Transverse colon (tissue), 4 donors: ENCODE results near the gene TGFB2.

Experiments
- EP300 ChIP-seq: sonication (generic); formaldehyde crosslinking; IDR thresholded peaks from one replicate; pipeline ENCODE4 v1.6.1; 2017; ENCODE audit warnings: antibody characterized with exemption, low read depth
- POLR2A ChIP-seq: fragments of 450-650 bp; IDR thresholded peaks from one replicate; pipeline ENCODE4 v1.6.1; 2016; ENCODE audit warnings: antibody characterized with exemption, mild to moderate bottlenecking, moderate library complexity
- POLR2AphosphoS5 ChIP-seq, 3 donors: sonication (generic); formaldehyde crosslinking; IDR thresholded peaks; one replicate each; pipeline ENCODE4 v1.6.1; 2016; ENCODE audit warnings: antibody characterized with exemption in 3 of 3
- TF ChIP-seq, protein P1 (sequence below), 5 experiments: fragments of 200-600 bp in 3 of 5; fragments of 450-650 bp in 2 of 5; sonication (generic) in 3 of 5; IDR thresholded peaks; 1 replicate in 2 of 5; 2 replicates in 3 of 5; pipeline ENCODE4 v1.5.1; 2016 to 2017; ENCODE audit warnings: antibody characterized with exemption in 5 of 5, inconsistent platforms in 3 of 5, mild to moderate bottlenecking in 2 of 5, moderate library complexity in 1 of 5

GRCh38 chr1:218369688-218370511 lies 24.8 kb downstream of the TGFB2 start:
- no peak for TF ChIP-seq EP300
- TF ChIP-seq, protein P1, sequence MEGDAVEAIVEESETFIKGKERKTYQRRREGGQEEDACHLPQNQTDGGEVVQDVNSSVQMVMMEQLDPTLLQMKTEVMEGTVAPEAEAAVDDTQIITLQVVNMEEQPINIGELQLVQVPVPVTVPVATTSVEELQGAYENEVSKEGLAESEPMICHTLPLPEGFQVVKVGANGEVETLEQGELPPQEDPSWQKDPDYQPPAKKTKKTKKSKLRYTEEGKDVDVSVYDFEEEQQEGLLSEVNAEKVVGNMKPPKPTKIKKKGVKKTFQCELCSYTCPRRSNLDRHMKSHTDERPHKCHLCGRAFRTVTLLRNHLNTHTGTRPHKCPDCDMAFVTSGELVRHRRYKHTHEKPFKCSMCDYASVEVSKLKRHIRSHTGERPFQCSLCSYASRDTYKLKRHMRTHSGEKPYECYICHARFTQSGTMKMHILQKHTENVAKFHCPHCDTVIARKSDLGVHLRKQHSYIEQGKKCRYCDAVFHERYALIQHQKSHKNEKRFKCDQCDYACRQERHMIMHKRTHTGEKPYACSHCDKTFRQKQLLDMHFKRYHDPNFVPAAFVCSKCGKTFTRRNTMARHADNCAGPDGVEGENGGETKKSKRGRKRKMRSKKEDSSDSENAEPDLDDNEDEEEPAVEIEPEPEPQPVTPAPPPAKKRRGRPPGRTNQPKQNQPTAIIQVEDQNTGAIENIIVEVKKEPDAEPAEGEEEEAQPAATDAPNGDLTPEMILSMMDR (IDR thresholded peaks at IDR 0.05): no peak
- no peak for TF ChIP-seq POLR2AphosphoS5 (IDR thresholded peaks at IDR 0.05)
- TF ChIP-seq POLR2A: no peak
